ENCODE results near the gene SENP3.
"Not testable (repeated sequence)": the region's sequence is repeated elsewhere in the genome, so short reads cannot be mapped to it uniquely, and the experiment has no call there.

The SENP3 gene

DNA sequence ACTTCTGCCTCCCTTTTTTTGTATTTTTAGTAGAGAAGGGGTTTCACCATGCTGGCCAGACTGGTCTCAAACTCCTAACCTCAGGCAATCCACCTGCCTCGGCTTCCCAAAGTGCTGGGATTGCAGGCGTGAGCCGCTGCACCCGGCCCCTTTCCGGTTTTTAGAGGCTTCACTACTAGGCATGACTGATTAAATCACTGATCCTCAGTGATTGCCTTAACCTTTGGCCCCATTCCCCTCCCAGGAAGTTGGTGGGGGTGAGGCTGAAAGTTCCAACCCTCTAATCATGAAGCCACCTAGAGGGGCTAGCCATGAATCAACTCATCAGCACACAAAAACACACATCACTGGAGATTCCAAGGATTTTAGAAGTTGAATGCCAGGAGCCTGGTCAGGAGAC, 35.8 kb downstream of the SENP3 start:
- not testable (repeated sequence) for DNase-seq

DNA sequence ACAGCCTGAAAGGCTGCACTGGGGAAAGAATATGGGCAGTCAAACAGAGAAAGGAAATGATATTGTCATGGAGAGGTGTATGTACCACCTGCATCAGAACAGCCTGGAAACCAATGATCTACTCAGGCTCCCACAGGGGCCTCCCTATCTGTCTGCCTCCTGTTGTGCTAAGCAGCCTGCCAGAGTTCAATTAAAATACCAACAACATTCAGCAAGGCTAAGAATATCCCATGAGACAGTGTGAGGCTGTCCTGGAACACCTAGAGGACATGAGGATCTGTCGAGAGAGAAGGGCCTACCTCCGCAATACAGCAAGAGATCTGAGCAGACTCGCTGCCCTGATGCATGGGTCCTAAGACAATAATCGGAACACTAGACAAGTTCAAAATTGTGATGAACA, 44.6 kb downstream of the SENP3 start:
- no peak for DNase-seq

DNA sequence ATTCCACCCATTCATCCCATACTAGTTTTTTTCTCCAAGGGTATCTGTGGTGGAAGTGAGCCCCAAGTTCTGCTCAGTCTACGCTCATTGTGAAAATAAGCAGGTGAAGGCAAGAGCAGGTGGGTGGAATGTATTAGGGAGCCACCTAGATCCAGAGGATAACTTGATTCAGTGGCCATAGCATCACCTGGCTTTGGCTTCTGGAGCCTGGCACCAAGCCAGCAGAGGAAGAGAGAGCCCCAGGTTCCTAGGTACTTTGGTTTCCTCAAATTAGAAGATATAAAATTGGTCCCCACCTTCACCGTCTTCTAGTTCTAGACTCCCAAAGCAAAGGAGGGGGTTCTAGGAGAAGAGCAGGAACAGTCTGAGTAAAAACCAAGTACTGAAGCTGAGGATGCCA, 48.9 kb downstream of the SENP3 start:
- no peak for DNase-seq

DNA sequence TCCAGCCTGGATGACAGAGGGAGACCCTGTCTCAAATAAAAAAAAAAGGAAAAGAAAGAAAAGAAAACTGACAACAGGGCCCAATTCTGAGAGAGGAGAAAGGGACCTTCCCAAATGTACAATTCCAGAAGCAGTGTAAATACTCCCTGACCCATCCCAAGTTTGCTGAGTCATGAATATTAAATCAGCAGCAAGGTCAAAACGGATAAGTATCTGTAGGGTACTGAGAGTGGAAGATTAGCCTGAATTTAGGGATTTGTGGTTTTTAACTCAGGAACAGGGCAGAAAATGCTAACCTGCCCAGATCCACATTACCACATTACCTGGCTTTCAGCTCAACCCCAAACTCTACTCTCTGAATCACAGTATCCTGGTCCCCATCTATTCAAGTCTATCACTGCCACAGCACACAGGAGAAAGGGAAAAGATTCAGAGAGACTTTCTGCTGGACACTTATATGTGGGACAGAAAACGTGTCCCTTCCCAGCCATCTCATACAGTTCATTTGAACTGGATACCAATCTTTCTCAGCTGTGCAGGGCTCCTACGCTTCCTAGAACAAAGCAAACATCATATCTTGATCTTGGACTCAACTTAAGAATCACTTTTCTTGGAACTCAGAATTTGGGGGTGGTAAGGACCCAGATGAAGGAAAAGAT, 50.0 kb downstream of the SENP3 start:
- no peak for DNase-seq

DNA sequence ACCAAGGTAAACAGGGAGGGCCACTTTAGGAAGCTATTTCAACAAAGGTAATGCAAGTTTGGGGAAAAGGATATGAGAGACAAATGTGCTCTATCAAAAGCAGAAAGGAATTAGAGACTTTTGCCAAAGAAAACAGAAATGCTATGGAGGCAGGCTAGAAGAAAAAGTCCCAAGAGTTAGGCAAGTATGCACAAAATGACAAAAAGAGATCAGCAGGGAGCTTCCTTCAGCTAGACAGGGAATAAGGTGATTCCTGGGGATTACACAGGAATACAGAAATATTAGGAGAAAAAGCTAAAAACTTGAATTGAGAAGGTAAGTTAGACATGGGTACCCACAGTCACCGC, 50.5 kb downstream of the SENP3 start:
- no peak for DNase-seq

DNA sequence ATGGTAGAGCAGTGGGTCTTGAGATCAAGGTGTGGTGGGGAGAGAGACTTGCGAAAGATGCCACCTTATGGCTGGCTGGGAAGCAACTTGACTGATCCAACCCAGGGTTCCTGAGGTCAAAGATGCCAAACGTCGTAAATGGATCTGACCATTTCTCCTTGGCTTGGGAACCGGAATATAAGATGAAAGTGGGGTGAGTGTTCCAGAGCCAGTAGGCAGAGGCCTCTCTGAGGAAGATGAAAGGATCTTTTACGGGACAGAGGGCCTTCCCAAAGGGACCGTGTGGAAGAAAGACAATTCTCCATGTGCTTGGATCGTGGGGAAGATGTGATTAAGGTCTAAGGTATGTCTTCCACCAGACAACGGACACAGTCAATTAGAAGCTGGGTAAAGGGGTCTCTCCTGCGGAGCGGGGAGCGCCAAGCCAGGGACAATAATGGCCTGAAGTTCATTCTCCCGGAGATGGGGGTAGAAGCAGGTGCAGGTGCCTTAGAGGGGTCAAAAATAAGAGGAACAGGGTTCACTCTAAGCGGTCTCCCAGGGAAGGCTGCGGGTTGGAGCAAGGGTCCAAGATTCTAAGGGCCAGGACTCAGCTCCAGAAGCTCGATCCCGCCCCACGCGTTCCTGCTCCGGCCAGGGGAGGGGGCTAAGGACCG, 52.2 kb downstream of the SENP3 start:
- no peak for DNase-seq

DNA sequence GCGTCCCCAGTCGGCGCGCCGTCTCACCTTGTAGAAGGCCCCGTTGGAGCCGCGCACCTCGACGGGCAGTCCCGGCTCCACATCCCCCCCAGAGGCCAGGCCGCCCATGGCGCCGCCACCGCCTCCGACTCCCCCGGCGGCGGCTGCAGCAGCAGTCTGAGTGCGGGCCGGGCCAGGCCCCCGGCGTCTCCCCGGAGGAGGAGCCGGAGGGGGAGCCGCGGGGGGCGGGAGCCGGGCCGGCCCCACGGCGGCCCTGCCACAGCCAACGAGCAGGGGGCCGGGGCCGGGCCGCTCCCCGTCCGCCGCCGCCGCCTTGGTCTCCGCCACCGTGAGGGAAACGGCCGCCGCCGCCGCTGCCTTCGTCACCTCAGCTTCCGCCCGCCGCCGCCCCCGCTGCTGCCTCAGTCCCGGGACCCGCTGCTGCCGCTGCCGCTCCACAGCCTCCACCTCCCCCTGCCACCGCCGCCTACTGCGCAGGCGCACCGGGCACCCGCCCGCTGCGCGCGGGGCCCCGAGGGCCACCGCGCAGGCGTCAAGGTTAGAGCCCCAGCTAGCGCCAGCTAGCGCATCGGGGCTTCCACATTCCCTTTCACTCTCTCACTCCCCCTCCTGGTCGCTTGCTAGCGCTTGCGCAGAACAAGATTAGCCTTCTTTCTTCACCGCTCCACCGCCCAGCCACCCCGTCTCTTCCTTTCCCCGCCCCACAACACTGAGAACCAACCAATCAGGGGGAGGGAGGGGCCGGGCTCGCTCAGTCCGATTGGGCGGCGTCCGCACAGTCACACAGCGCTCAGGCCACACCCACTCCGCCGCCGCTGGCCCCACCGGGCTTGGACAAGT, 52.9 kb downstream of the SENP3 start, which contains the start of gene FXR2:
Gene FXR2, minus strand, starts transcription at position 473 of the 840 bp plus-strand sequence. Its CDS starts 365 bp downstream, at position 108.
- peak; percentile 98 for DNase-seq

DNA sequence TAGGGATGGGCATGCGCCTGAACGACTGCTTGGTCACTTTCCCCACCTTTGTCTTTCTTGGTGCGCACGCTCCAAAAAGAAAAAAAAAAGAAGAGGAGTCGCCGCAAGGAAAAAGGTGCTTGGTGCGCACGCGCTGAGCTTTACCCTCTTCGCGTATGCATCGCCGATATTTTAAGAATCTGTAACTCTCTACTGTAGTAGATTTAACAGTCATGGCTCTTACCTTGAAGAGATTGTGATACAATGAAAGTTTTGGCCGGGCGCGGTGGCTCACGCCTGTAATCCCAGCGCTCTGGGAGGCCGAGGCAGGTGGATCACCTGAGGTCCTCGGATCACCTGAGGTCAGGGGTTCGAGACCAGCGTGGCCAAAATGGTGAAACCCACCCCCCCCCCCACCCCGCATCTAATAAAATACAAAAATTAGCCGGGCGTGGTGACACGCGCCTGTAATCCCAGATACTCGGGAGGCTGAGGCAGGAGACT, 53.6 kb downstream of the SENP3 start:
- DNase-seq, result no peak

DNA sequence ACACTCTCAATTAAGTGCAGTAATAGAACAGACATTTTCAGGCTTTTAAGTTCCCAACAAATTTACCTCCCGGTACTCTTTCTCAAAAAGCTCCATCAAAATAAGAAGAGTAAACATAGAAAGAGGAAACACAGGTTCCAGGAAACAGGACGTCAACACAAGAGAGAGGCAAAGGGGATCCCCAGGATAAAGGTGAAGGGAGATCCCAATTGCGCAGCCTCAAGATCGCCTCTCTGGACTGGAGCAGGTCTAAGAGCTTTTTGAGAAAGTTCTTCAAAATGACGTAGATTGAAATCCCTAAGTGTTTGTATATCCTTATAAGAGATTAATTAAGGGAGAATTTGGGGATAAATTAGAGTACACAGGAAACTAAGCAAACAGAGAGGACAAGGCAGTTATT, 56.9 kb downstream of the SENP3 start:
- no peak for DNase-seq

DNA sequence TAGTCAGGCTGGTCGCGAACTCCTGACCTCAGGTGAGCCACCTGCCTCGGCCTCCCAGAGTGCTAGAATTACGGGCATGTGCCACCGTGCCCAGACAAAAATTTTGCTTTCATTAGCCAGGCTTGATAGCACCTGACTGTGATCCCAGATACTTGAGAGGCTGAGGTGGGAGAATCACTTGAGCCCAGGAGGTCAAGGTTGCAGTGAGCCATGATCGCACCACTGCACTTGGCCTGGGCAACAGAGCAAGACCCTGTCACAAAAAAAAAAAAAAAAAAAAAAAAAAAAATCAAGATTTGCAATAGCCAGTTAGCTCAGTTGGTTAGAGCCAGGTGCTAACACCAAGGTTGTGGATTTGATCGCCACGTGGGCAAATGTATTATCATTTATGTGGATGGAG, 59.1 kb downstream of the SENP3 start:
- DNase-seq, result no peak

All from activated CD4-positive, alpha-beta T cell treated with anti-CD3 and anti-CD28 coated beads for 4 hours (primary cell).